Astrocyte (in vitro differentiated cells and primary cell): ENCODE results near the gene WDR93. TPM values are rescaled to one million over a fixed set of nuclear protein-coding genes. Genes with fewer than 3 reads are reported as not detected.
"Not testable (repeated sequence)": the region's sequence is repeated elsewhere in the genome, so short reads cannot be mapped to it uniquely, and the experiment has no call there.

Source experiments
- DNase-seq: peaks from one replicate; pipeline ENCODE4 v3.0.0-alpha.2; 2010; ENCODE audit warnings: low read depth
- FAIRE-seq: peaks from 2 replicates; lab custom pipeline; 2011; peaks lifted over from hg19 to GRCh38; lab: Jason Lieb, UNC
- H2AFZ ChIP-seq: 2 replicates; pipeline ENCODE4 v1.6.0; 2012; ENCODE audit warnings: low read depth, low read length, inconsistent platforms
- H3K27ac ChIP-seq: 2 replicates; pipeline ENCODE4 v1.5.1; 2011; ENCODE audit warnings: low read depth, low read length, inconsistent platforms
- H3K27me3 ChIP-seq: 2 replicates; pipeline ENCODE4 v1.6.0; 2011; ENCODE audit warnings: low read length, inconsistent platforms; ENCODE audit not compliant: insufficient read depth
- H3K36me3 ChIP-seq: 2 replicates; pipeline ENCODE4 v1.5.1; 2011; ENCODE audit warnings: low read length, inconsistent platforms; ENCODE audit not compliant: insufficient read depth
- H3K4me1 ChIP-seq: 2 replicates; pipeline ENCODE4 v1.5.1; 2011; ENCODE audit warnings: low read length, inconsistent platforms; ENCODE audit not compliant: insufficient read depth
- H3K4me2 ChIP-seq: 2 replicates; pipeline ENCODE4 v1.6.0; 2012; ENCODE audit warnings: low read length, inconsistent platforms
- H3K4me3 ChIP-seq: 2 replicates; pipeline ENCODE4 v1.5.1; 2011; ENCODE audit warnings: low read depth, mild to moderate bottlenecking, low read length, inconsistent platforms; ENCODE audit not compliant: insufficient read depth
- H3K79me2 ChIP-seq: 2 replicates; pipeline ENCODE4 v1.6.0; 2012; ENCODE audit warnings: mild to moderate bottlenecking, low read length, inconsistent platforms; ENCODE audit not compliant: insufficient read depth
- H3K9ac ChIP-seq: 2 replicates; pipeline ENCODE4 v1.6.0; 2012; ENCODE audit warnings: mild to moderate bottlenecking, low read length, inconsistent platforms
- H3K9me3 ChIP-seq: 2 replicates; pipeline ENCODE4 v1.5.1; 2012; ENCODE audit warnings: low read depth, mild to moderate bottlenecking, low read length, inconsistent platforms; ENCODE audit not compliant: insufficient read depth
- H4K20me1 ChIP-seq: 2 replicates; pipeline ENCODE4 v1.6.0; 2012; ENCODE audit warnings: low read length, inconsistent platforms; ENCODE audit not compliant: insufficient read depth
- H3K27ac Mint-ChIP-seq: one replicate; pipeline ENCODE4 v1.8.0; 2021; ENCODE audit warnings: mild to moderate bottlenecking, mixed read lengths; ENCODE audit not compliant: unreplicated experiment
- H3K27me3 Mint-ChIP-seq: one replicate; pipeline ENCODE4 v1.8.0; 2021; ENCODE audit warnings: low read depth, mixed read lengths; ENCODE audit not compliant: unreplicated experiment
- H3K36me3 Mint-ChIP-seq: one replicate; pipeline ENCODE4 v1.8.0; 2021; ENCODE audit warnings: low read depth, mixed read lengths; ENCODE audit not compliant: unreplicated experiment
- H3K4me1 Mint-ChIP-seq: one replicate; pipeline ENCODE4 v1.8.0; 2021; ENCODE audit warnings: low read depth, mixed read lengths; ENCODE audit not compliant: unreplicated experiment
- H3K4me3 Mint-ChIP-seq: one replicate; pipeline ENCODE4 v1.8.0; 2021; ENCODE audit warnings: mild to moderate bottlenecking, moderate library complexity, mixed read lengths; ENCODE audit not compliant: unreplicated experiment
- H3K9me3 Mint-ChIP-seq: one replicate; pipeline ENCODE4 v1.8.0; 2021; ENCODE audit warnings: mild to moderate bottlenecking, mixed read lengths; ENCODE audit not compliant: unreplicated experiment
- EZH2 ChIP-seq: IDR thresholded peaks from 2 replicates; pipeline ENCODE4 v1.6.1; 2012; ENCODE audit warnings: mild to moderate bottlenecking, low read length, inconsistent platforms; ENCODE audit not compliant: insufficient read depth
- total RNA-seq: library from RNA; stranded (reverse); gene quantifications from 2 replicates; pipeline ENCODE4 v1.2.1, GENCODE V29; 2021
- TF ChIP-seq, protein P1 (sequence below): IDR thresholded peaks from 2 replicates; pipeline ENCODE4 v1.5.1; 2011; ENCODE audit warnings: low read depth, mild to moderate bottlenecking, inconsistent platforms, low read length, moderate library complexity; ENCODE audit not compliant: insufficient read depth

Gene WDR93
- total RNA-seq, 1 donor from 2014 or later = not detected

DNA sequence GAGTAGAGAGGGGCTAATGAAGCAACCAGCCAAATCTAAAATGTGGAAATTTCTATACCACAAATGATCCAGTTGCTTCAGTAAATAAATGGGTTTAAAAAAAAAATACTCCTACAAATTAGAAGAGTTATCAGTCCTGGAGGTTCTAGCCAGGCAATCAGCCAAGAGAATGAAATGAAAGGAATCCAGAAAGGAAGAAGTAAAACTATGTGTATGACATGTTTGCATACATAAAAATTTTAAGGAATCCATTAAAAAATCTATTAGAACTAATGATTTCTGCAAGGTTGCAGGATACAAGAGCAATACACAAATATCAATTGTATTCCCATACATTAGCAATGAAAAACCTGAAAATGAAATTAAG lies 95.1 kb downstream of the WDR93 start:
- Mint-ChIP-seq H3K36me3 (no peaks in the 10 kb centered on the region), H3K9me3 (peaks cover 12% of the 10 kb centered on the region), H3K4me3 (no peak overlapping the region), H3K27ac (no peak overlapping the region), H3K27me3 (peaks cover 7% of the 10 kb centered on the region), H3K4me1 (peaks cover 9% of the 10 kb centered on the region)
- H3K4me1 ChIP-seq = peaks cover 18% of the 10 kb centered on the region
- no peaks in the 10 kb centered on the region for H4K20me1 ChIP-seq
- no peak for TF ChIP-seq EZH2
- TF ChIP-seq, protein P1, sequence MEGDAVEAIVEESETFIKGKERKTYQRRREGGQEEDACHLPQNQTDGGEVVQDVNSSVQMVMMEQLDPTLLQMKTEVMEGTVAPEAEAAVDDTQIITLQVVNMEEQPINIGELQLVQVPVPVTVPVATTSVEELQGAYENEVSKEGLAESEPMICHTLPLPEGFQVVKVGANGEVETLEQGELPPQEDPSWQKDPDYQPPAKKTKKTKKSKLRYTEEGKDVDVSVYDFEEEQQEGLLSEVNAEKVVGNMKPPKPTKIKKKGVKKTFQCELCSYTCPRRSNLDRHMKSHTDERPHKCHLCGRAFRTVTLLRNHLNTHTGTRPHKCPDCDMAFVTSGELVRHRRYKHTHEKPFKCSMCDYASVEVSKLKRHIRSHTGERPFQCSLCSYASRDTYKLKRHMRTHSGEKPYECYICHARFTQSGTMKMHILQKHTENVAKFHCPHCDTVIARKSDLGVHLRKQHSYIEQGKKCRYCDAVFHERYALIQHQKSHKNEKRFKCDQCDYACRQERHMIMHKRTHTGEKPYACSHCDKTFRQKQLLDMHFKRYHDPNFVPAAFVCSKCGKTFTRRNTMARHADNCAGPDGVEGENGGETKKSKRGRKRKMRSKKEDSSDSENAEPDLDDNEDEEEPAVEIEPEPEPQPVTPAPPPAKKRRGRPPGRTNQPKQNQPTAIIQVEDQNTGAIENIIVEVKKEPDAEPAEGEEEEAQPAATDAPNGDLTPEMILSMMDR = no peak
- H3K9ac ChIP-seq = no peak overlapping the region
- peaks cover 17% of the 10 kb centered on the region for H3K36me3 ChIP-seq
- no peaks in the 10 kb centered on the region for H3K27me3 ChIP-seq
- FAIRE-seq (no peak), DNase-seq (peak; percentile 39)
- H3K9me3 ChIP-seq = no peaks in the 10 kb centered on the region
- no peak overlapping the region for H3K27ac ChIP-seq
- no peak overlapping the region for H2AFZ ChIP-seq
- no peak overlapping the region for H3K4me2 ChIP-seq
- H3K4me3 ChIP-seq = no peak overlapping the region
- H3K79me2 ChIP-seq = no peaks in the 10 kb centered on the region

DNA sequence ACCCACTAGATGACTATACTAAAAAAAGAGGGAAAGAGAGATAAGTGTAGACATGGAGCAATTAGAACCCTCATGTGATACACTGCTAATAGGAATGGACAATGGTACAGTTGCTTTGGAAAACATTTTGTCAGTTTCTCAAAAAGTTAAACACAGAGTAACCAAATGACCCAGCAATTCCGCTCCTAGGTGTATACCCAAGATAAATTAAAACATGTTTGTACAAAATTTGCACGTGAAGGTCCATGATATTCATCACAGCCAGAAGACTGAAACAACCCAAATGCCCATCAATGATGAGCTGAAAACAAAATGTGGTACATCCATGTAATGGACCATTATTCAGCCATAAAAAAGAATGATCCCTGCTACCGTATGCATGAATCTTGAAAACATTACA lies 97.3 kb downstream of the WDR93 start:
- H3K4me3 Mint-ChIP-seq = no peak overlapping the region
- no peak overlapping the region for H3K9ac ChIP-seq
- peaks cover 13% of the 10 kb centered on the region for H3K27me3 Mint-ChIP-seq
- no peak overlapping the region for H2AFZ ChIP-seq
- H3K36me3 Mint-ChIP-seq = no peaks in the 10 kb centered on the region
- FAIRE-seq (no peak), DNase-seq (no peak)
- peaks cover 26% of the 10 kb centered on the region for H3K36me3 ChIP-seq
- no peak overlapping the region for H3K4me2 ChIP-seq
- no peak overlapping the region for H3K4me3 ChIP-seq
- H3K79me2 ChIP-seq = no peaks in the 10 kb centered on the region
- peaks cover 2% of the 10 kb centered on the region for H3K4me1 Mint-ChIP-seq
- peaks cover 5% of the 10 kb centered on the region for H3K4me1 ChIP-seq
- no peaks in the 10 kb centered on the region for H3K9me3 ChIP-seq
- H3K27me3 ChIP-seq = no peaks in the 10 kb centered on the region
- H4K20me1 ChIP-seq = no peaks in the 10 kb centered on the region
- H3K27ac Mint-ChIP-seq = no peak overlapping the region
- H3K27ac ChIP-seq = no peak overlapping the region
- H3K9me3 Mint-ChIP-seq = peaks cover 12% of the 10 kb centered on the region
- TF ChIP-seq, protein P1 = no peak
- TF ChIP-seq EZH2 = no peak

DNA sequence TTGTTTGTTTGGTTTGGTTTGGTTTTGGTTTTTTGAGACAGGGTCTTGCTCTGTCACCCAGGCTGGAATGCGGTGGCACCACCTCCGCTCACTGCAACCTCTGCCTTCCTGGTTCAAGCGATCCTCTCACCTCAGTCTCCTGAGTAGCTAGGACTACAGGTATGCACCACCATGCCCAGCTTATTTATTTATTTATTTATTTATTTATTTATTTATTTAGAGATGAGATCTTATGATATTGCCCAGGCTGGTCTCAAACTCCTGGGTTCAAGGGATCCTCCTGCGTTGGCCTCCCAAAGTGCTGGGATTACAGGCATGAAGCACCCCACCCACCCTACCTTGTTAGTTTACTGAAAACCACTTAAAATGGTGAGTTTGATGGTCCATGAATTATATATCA lies 98.0 kb downstream of the WDR93 start:
- H3K9ac ChIP-seq, H3K4me2 ChIP-seq, H3K27ac ChIP-seq, H3K4me3 Mint-ChIP-seq, H3K4me1 Mint-ChIP-seq, DNase-seq, H3K9me3 ChIP-seq, H3K4me1 ChIP-seq, H3K36me3 Mint-ChIP-seq, H3K27me3 ChIP-seq, H3K79me2 ChIP-seq, H2AFZ ChIP-seq, H3K27ac Mint-ChIP-seq, H3K4me3 ChIP-seq, FAIRE-seq, H4K20me1 ChIP-seq: not testable (repeated sequence)
- Mint-ChIP-seq H3K9me3 (peaks cover 12% of the 10 kb centered on the region), H3K27me3 (peaks cover 16% of the 10 kb centered on the region)
- H3K36me3 ChIP-seq = peaks cover 29% of the 10 kb centered on the region
